Natural killer cell (primary cell): ENCODE data around the gene B3GALT6. TPM values are rescaled to one million over a fixed set of nuclear protein-coding genes. Genes with fewer than 3 reads are reported as not detected.

ENCODE experiments used
- ATAC-seq, 3 donors: fragments of 150-1000 bp in 2 of 3; fragments of 200-7000 bp in 1 of 3; cut with Tn5 transposase; 1 replicate in 1 of 3; 2 replicates in 2 of 3; pipeline ENCODE4 v1.10.0; 2021; ENCODE audit warnings: mild to moderate bottlenecking in 2 of 3, moderate library complexity in 2 of 3
- DNase-seq, 2 donors: peaks; one replicate each; pipeline versions ENCODE4 v3.0.0 to v3.0.0-alpha.2; 2013 to 2021; ENCODE audit warnings: mixed read lengths in 1 of 2
- H3K27ac ChIP-seq: one replicate; pipeline ENCODE4 v1.5.1; 2013; ENCODE audit warnings: mild to moderate bottlenecking, low read length
- H3K27me3 ChIP-seq: one replicate; pipeline ENCODE4 v1.6.1; 2013; ENCODE audit warnings: low read length; ENCODE audit not compliant: control insufficient read depth, insufficient read depth
- H3K36me3 ChIP-seq: one replicate; pipeline ENCODE4 v1.6.1; 2013; ENCODE audit warnings: low read length; ENCODE audit not compliant: control insufficient read depth, insufficient read depth
- H3K4me1 ChIP-seq: one replicate; pipeline ENCODE4 v1.6.1; 2013; ENCODE audit warnings: low read length; ENCODE audit not compliant: control insufficient read depth, insufficient read depth
- H3K4me3 ChIP-seq: one replicate; pipeline ENCODE4 v1.5.1; 2013; ENCODE audit warnings: low read length
- H3K9me3 ChIP-seq: one replicate; pipeline ENCODE4 v1.6.1; 2013; ENCODE audit warnings: low read length; ENCODE audit not compliant: control insufficient read depth, insufficient read depth
- H3K27ac Mint-ChIP-seq, 2 donors: one replicate each; pipeline ENCODE4 v1.8.0; 2022; ENCODE audit warnings: mild to moderate bottlenecking in 2 of 2, mixed read lengths in 2 of 2, moderate library complexity in 1 of 2
- H3K27me3 Mint-ChIP-seq, 2 donors: one replicate each; pipeline ENCODE4 v1.8.0; 2022; ENCODE audit warnings: low read depth in 2 of 2, mixed read lengths in 2 of 2
- H3K36me3 Mint-ChIP-seq: one replicate; pipeline ENCODE4 v1.8.0; 2022; ENCODE audit warnings: mixed read lengths
- H3K4me1 Mint-ChIP-seq, 2 donors: one replicate each; pipeline ENCODE4 v1.8.0; 2022; ENCODE audit warnings: mixed read lengths in 2 of 2
- H3K4me3 Mint-ChIP-seq: one replicate; pipeline ENCODE4 v1.8.0; 2022; ENCODE audit warnings: mild to moderate bottlenecking, moderate library complexity, mixed read lengths
- H3K9me3 Mint-ChIP-seq, 2 donors: one replicate each; pipeline ENCODE4 v1.8.0; 2022; ENCODE audit warnings: mixed read lengths in 2 of 2
- WGBS: methylation state at CpG from one replicate; pipeline ENCODE4 v1.1.7; 2013; ENCODE audit warnings: missing lambda C conversion rate; ENCODE audit not compliant: insufficient coverage; 5-methylcytosine and 5-hydroxymethylcytosine counted together
- intact Hi-C: fragments of 100-400 bp; cut with micrococcal nuclease; formaldehyde crosslinking; loops from one replicate; pipeline ENCODE4 v1.14.2; 2022
- total RNA-seq, 4 donors: library from RNA; stranded (reverse); fragments of 120-200 nt in 1 of 4; gene quantifications; one replicate each; pipeline versions ENCODE4 v1.2.3 to v1.2.4, GENCODE V29; 2013 to 2022
- TF ChIP-seq, protein P1 (sequence below): fragments of 200-600 bp; IDR thresholded peaks from one replicate; pipeline ENCODE4 v1.8.0; 2022; ENCODE audit warnings: antibody characterized with exemption

The B3GALT6 gene
- total RNA-seq, 3 donors from 2014 or later (not counting 1 experiment from before 2014, with no cell fraction given) = 13.7 to 16.5 (median 16.3) TPM

DNA sequence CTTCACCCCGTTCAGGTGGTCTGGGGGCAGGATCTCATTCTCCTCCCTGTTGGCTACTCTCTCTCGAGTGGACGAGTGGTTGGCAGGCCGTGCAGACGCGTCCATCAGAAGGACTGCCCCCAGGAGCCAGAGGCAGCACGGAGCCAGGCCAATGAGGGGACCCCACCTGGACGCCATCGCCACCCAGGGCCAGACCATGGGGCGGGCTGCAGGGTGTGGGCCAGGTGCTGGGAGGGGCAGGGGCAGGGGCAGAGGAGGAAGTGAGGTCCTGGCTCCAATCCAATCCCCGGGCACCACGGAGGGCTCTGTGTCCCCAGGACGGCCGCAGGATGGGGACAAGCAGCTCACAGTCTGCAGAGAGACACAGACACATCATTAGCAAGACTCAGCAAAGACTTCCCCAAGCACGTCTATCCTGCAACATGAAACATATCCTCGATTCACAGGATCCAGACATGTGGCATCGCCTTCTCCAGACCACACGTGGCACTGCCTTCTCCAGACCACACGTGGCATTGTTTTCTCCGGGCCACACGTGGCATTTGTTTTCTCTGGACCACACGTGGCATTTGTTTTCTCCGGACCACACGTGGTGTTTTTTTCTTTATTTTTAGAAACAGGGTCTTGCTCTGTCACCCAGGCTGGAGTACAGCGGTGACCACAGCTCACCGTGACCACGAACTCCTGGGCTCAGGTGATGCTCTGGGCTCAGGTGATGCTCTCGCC lies 3.3 kb upstream of the B3GALT6 start:
- Mint-ChIP-seq H3K36me3 (no peaks in the 10 kb centered on the region), H3K4me3 (no peak overlapping the region), H3K9me3 (no peaks in the 10 kb centered on the region), H3K27me3 (no peaks in the 10 kb centered on the region), H3K27ac (no peak overlapping the region), H3K4me1 (peaks cover 23 to 35% of the 10 kb centered on the region in 2 donors)
- no peak overlapping the region for H3K27ac ChIP-seq
- H3K4me1 ChIP-seq = peaks cover 48% of the 10 kb centered on the region
- H3K36me3 ChIP-seq = peaks cover 49% of the 10 kb centered on the region
- H3K27me3 ChIP-seq = no peaks in the 10 kb centered on the region
- 80% methylated on average over 28 of the region's 28 CpGs for WGBS
- intact Hi-C loops = no loop called here
- H3K9me3 ChIP-seq = no peaks in the 10 kb centered on the region
- ATAC-seq (no peak), DNase-seq (no peak)
- TF ChIP-seq, protein P1, sequence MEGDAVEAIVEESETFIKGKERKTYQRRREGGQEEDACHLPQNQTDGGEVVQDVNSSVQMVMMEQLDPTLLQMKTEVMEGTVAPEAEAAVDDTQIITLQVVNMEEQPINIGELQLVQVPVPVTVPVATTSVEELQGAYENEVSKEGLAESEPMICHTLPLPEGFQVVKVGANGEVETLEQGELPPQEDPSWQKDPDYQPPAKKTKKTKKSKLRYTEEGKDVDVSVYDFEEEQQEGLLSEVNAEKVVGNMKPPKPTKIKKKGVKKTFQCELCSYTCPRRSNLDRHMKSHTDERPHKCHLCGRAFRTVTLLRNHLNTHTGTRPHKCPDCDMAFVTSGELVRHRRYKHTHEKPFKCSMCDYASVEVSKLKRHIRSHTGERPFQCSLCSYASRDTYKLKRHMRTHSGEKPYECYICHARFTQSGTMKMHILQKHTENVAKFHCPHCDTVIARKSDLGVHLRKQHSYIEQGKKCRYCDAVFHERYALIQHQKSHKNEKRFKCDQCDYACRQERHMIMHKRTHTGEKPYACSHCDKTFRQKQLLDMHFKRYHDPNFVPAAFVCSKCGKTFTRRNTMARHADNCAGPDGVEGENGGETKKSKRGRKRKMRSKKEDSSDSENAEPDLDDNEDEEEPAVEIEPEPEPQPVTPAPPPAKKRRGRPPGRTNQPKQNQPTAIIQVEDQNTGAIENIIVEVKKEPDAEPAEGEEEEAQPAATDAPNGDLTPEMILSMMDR = no peak
- no peak overlapping the region for H3K4me3 ChIP-seq

DNA sequence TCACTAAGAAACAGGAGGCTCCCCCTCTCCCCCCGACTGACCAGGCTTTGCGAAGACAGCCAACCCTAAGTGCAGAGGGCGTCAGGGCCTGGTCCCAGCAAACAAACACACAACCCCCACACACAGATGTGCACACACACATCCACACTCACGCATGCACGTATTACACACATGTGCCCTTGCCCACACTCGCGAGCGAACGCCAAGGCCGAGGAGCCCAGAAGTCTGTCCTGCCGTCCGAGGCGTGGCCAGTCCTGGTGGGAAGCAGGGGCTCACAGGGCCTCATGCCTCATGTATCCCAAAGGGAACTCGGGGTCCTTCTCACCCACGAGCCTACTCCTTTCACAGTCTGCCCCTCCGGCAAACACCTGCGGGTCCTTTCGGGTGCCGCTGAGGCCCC lies 2.3 kb upstream of the B3GALT6 start:
- no peaks in the 10 kb centered on the region for H3K27me3 ChIP-seq
- Mint-ChIP-seq H3K4me3 (peak overlapping the region; percentile 68), H3K27ac (peak overlapping the region; percentile 25 to 88), H3K27me3 (no peaks in the 10 kb centered on the region), H3K4me1 (peaks cover 28 to 38% of the 10 kb centered on the region in 2 donors), H3K36me3 (no peaks in the 10 kb centered on the region), H3K9me3 (no peaks in the 10 kb centered on the region)
- WGBS = 90% methylated on average over 19 of the region's 19 CpGs
- H3K9me3 ChIP-seq = no peaks in the 10 kb centered on the region
- H3K27ac ChIP-seq = no peak overlapping the region
- ATAC-seq (no peak), DNase-seq (no peak)
- H3K4me1 ChIP-seq = peaks cover 50% of the 10 kb centered on the region
- TF ChIP-seq, protein P1 = no peak
- H3K36me3 ChIP-seq = peaks cover 44% of the 10 kb centered on the region
- H3K4me3 ChIP-seq = no peak overlapping the region
- intact Hi-C loops = loop anchor here (2.0 kb wide), 1 partner anchor 15 kb away; the partner anchor contains the start of gene TNFRSF4

DNA sequence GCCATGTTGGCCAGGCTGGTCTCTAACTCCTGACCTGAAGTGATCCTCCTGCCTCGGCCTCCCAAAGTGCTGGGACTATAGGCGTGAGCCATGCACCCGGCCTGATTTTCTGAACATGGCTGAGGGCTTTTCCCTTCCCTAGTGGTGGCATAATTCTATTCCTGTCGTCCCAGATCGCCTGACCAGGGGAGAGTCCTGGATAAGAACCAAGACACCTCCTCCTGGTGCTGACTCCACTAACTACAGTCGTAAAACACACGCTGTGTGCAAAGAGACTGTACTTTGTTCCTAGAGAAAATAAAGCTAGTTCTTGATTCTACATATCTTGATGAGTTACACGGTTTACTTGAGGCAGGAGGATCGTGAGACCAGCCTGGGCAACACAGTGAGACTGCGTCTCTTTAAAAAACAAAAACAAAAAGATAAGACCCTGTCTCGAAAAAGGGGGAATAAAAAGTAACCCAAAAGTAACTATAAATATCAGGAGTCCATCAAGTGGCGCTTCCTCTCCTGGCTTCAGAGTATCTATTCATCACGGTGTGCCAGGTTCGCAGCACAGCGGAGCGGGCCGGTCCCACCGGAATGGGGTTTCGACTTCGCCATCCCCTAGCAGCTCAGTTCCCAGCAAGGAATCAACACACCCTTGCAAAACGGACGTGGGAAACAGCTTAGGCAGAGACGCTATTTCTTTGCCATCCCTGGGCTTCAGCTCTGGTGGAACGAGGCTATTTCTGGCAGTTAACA lies 1.2 kb upstream of the B3GALT6 start:
- Mint-ChIP-seq H3K4me3 (peak overlapping the region; percentile 95), H3K27ac (peak overlapping the region; percentile 82 to 88)
- TF ChIP-seq, protein P1 = no peak

More for the DNA sequence above, 1.2 kb upstream of the B3GALT6 start:
- Histone ChIP-seq H3K9me3 (no peaks in the 10 kb centered on the region), H3K27me3 (no peaks in the 10 kb centered on the region), H3K4me3 (peak overlapping the region; percentile 89), H3K36me3 (peaks cover 38% of the 10 kb centered on the region), H3K27ac (peak overlapping the region; percentile 76), H3K4me1 (peaks cover 50% of the 10 kb centered on the region)
- Mint-ChIP-seq H3K27me3 (no peaks in the 10 kb centered on the region), H3K9me3 (no peaks in the 10 kb centered on the region), H3K4me1 (peaks cover 28 to 33% of the 10 kb centered on the region in 2 donors), H3K36me3 (no peaks in the 10 kb centered on the region)
- DNase-seq (peak in 1 of 2 donors; percentile 47), ATAC-seq (no peak)
- 19% methylated on average over 23 of the region's 24 CpGs for WGBS
- intact Hi-C loops = loop anchor here (2.0 kb wide), 1 partner anchor 16 kb away; the partner anchor contains the start of gene TNFRSF4
